ENCODE measurements around the gene DNAAF6. TPM values are rescaled to one million over a fixed set of nuclear protein-coding genes. Genes with fewer than 3 reads are reported as not detected.
"Not testable (repeated sequence)": the region's sequence is repeated elsewhere in the genome, so short reads cannot be mapped to it uniquely, and the experiment has no call there.

The DNAAF6 gene
- total RNA-seq, 1 donor from 2014 or later = not detected

DNA sequence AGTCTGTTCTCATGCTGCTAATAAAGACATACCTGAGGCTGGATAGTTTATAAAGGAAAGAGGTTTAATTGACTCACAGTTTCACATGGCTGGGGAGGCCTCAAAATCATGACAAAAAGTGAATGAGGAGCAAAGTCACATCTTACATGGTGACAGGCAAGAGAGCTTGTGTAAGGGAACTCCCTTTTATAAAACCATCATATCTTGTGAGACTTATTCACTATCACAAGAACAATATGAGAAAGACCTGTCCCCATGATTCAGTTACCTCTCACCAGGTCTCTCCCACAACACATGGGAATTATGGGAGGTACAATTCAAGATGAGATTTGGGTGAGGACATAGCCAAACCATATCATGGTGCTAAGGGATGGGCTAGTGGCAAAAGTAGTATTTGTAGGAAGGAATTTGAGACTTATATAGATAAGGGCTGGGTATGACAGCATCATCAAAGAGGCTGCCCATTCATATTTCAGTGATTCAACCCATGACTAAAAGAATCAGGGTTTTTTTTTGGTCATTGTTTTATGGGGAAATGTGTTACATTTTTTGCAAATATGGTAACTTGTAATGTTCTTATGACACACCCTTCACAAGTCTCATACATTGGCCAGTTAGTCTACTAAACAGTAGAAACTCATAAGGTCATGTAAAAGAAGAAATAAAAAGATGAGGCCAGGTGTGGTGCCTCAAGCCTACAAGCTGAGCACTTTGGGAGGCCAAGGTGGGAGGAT, 34.9 kb upstream of the DNAAF6 start:
- H3K36me3 ChIP-seq = no peaks in the 10 kb centered on the region
- no peaks in the 10 kb centered on the region for H3K9me3 ChIP-seq
- intact Hi-C loops (cut with DNase I) = loop anchor here (10.0 kb wide), 1 partner anchor 597 kb away; no protein-coding TSS in a partner anchor
- no peaks in the 10 kb centered on the region for H3K27me3 ChIP-seq
- H3K4me3 ChIP-seq = no peak overlapping the region
- no peak overlapping the region for H3K27ac ChIP-seq
- DNase-seq (ENCODE audit: extremely low spot score in 2 of 2) = no peak
- H3K4me1 ChIP-seq = no peaks in the 10 kb centered on the region
- TF ChIP-seq, protein P1, sequence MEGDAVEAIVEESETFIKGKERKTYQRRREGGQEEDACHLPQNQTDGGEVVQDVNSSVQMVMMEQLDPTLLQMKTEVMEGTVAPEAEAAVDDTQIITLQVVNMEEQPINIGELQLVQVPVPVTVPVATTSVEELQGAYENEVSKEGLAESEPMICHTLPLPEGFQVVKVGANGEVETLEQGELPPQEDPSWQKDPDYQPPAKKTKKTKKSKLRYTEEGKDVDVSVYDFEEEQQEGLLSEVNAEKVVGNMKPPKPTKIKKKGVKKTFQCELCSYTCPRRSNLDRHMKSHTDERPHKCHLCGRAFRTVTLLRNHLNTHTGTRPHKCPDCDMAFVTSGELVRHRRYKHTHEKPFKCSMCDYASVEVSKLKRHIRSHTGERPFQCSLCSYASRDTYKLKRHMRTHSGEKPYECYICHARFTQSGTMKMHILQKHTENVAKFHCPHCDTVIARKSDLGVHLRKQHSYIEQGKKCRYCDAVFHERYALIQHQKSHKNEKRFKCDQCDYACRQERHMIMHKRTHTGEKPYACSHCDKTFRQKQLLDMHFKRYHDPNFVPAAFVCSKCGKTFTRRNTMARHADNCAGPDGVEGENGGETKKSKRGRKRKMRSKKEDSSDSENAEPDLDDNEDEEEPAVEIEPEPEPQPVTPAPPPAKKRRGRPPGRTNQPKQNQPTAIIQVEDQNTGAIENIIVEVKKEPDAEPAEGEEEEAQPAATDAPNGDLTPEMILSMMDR (IDR thresholded peaks at IDR 0.05) = no peak
- no peak for TF ChIP-seq POLR2AphosphoS5 (IDR thresholded peaks at IDR 0.05; ENCODE audit: insufficient read depth in 1 of 2, low read depth in 1 of 2)
- no peak for TF ChIP-seq POLR2A (IDR thresholded peaks at IDR 0.05)

DNA sequence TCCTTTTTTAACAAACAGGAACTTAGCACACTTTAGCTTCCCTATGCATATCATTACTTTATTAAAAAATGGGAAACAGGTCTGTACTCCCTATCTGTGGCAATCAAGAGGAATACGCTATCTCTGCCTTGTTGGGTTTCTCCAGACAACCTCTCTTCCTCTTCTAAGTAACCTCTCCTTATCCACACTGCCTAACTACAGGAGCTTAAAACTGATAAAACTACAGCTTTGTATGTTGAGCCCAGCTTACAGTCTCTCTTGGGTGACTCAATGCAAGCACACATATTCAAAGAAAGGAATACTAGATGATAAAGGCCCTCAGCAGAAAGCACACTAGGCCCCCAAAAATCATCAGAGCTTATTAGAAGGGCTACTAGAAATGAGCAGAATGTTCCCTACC, 9.1 kb upstream of the DNAAF6 start:
- TF ChIP-seq POLR2AphosphoS5 (IDR thresholded peaks at IDR 0.05; ENCODE audit: insufficient read depth in 1 of 2, low read depth in 1 of 2) = no peak
- TF ChIP-seq, protein P1 (IDR thresholded peaks at IDR 0.05) = no peak
- no peak for TF ChIP-seq POLR2A (IDR thresholded peaks at IDR 0.05)
- no peak for DNase-seq (ENCODE audit: extremely low spot score in 2 of 2)
- H3K36me3 ChIP-seq = no peaks in the 10 kb centered on the region

GRCh38 chrX:107198074-107198473, 8.3 kb upstream of the DNAAF6 start:
- intact Hi-C loops (cut with DNase I); H3K27ac ChIP-seq; H3K4me3 ChIP-seq; H3K27me3 ChIP-seq; H3K36me3 ChIP-seq; DNase-seq (ENCODE audit: extremely low spot score in 2 of 2); H3K9me3 ChIP-seq; H3K4me1 ChIP-seq: not testable (repeated sequence)

More for the DNA sequence above, 9.1 kb upstream of the DNAAF6 start:
- H3K9me3 ChIP-seq = no peaks in the 10 kb centered on the region
- H3K27me3 ChIP-seq = no peaks in the 10 kb centered on the region
- no peaks in the 10 kb centered on the region for H3K4me1 ChIP-seq
- H3K27ac ChIP-seq = no peak overlapping the region
- intact Hi-C loops (cut with DNase I) = no loop called here
- H3K4me3 ChIP-seq = no peak overlapping the region

GRCh38 chrX:107199491-107199890, 6.9 kb upstream of the DNAAF6 start:
- H3K27ac ChIP-seq = no peak overlapping the region
- DNase-seq (ENCODE audit: extremely low spot score in 2 of 2) = no peak
- TF ChIP-seq, protein P1 (IDR thresholded peaks at IDR 0.05) = no peak
- no peak for TF ChIP-seq POLR2AphosphoS5 (IDR thresholded peaks at IDR 0.05; ENCODE audit: insufficient read depth in 1 of 2, low read depth in 1 of 2)
- TF ChIP-seq POLR2A (IDR thresholded peaks at IDR 0.05) = no peak
- H3K27me3 ChIP-seq = no peaks in the 10 kb centered on the region
- H3K36me3 ChIP-seq = no peaks in the 10 kb centered on the region
- intact Hi-C loops (cut with DNase I) = no loop called here
- H3K9me3 ChIP-seq = no peaks in the 10 kb centered on the region
- no peaks in the 10 kb centered on the region for H3K4me1 ChIP-seq
- H3K4me3 ChIP-seq = no peak overlapping the region

GRCh38 chrX:107204068-107204605, 2.3 kb upstream of the DNAAF6 start:
- intact Hi-C loops (cut with DNase I) = no loop called here

More at GRCh38 chrX:107204068-107204605, 2.3 kb upstream of the DNAAF6 start:
- Histone ChIP-seq H3K27ac (no peak overlapping the region), H3K27me3 (no peaks in the 10 kb centered on the region), H3K4me1 (no peaks in the 10 kb centered on the region), H3K36me3 (no peaks in the 10 kb centered on the region), H3K9me3 (no peaks in the 10 kb centered on the region), H3K4me3 (no peak overlapping the region)
- no peak for DNase-seq (ENCODE audit: extremely low spot score in 2 of 2)
- TF ChIP-seq POLR2AphosphoS5 (IDR thresholded peaks at IDR 0.05; ENCODE audit: insufficient read depth in 1 of 2, low read depth in 1 of 2) (no peak), POLR2A (IDR thresholded peaks at IDR 0.05) (no peak)
- TF ChIP-seq, protein P1 (IDR thresholded peaks at IDR 0.05) = no peak

All from vagina (tissue), 2 donors.